Measurements from ENCODE around the gene TGFB3.
A peak's percentile ranks its signal among the peaks of the same experiment; 100 is the strongest.
"Not testable (repeated sequence)": the region's sequence is repeated elsewhere in the genome, so short reads cannot be mapped to it uniquely, and the experiment has no call there.

The TGFB3 gene

DNA sequence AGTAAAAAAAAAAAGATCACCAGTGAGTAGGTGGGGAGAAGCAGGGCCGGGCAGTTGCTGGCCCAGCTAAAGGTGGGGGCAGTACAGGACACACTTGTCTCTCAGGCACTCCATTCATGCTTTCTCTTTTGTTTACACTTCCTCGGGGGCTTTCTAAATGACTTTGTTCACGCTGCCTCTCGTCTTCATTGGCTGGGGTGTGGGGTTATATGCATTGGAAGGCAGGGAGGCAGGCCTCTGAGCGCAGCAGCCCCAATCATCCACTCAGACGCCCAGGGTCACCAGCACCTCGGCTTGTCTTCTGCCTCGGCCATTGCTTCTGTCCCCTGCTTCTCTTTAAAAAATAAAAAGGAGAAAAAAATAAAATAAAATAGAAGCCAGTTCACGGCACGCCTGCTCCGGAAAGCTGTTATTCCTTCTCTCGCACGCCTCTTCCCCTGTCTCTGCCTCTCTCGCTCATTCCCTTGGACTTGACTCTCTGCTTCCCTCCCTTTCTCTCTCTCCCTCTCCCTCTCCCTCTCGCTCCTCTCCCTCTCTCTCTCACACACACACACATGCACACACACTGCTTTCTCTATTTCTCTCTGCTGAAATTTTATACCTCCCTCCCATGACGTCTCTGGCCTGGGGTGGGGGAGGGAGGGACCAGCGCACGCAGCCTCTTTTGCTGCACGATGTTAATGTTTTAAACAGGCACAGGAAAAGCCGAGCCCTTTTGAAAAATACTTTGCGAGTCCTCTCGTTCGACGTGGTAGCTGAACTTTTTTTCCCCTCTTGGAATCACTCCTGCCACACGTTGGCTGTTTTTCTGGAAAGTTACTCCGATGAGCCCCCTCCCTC lies at the start of gene TGFB3:
TGFB3 (minus strand) TSS at position 570 of the 840 bp plus-strand sequence. CDS start 1,102 bp downstream, outside the sequence.
- DNase-seq (ENCODE audit: low spot score), result peak; percentile 42

DNA sequence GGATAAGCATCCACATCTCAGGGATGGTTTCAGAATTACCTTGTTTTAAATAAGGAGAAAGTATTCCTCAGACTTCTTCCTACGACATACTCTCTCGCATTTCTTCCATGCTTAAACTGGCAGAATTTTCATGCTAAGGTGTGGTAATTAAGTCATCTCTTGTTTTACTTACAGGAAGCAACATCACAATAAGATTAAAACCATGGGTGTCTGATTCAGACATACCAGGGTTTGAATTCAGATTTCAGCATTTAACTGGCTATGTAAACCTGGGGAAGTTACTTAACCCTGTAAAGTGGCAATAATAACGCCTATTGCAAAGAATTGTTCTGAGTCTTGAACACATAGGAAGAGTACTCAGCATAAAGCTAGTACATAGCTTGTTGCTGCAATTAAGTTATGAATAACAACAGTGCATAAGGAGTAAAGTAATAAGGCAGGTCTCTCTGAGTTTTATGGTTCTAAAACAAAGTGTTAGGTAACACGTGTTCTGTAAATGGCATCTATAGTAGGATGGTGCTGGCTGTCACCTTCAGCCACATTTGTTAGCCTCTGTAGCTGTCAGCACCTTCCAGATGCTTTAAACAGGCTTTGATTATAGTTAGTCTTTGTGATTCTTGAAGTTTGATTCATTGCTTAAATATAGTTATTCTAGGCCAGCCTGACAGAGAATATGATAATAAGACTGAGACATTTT lies 42.6 kb upstream of the TGFB3 start:
- DNase-seq (ENCODE audit: low spot score), result no peak

DNA sequence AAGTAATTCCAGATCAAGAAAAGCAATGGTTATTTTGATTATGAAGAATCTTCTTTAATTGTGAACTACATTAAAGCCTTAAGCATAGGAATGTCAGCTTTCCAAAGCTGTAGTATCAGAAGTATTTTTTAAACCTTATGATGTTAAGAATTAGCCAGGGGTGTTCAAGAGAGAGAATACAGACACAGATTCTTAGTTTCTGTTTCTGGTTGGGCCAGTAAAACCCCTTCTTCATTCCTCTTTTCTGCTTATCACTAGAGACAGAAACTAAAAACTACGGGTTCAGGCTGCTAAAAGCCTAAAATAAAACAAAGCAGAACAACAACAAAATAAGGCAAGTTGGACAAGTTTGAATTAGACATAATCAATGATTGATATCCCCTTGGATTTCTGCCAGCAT lies 42.0 kb upstream of the TGFB3 start:
- DNase-seq (ENCODE audit: low spot score), result no peak

DNA sequence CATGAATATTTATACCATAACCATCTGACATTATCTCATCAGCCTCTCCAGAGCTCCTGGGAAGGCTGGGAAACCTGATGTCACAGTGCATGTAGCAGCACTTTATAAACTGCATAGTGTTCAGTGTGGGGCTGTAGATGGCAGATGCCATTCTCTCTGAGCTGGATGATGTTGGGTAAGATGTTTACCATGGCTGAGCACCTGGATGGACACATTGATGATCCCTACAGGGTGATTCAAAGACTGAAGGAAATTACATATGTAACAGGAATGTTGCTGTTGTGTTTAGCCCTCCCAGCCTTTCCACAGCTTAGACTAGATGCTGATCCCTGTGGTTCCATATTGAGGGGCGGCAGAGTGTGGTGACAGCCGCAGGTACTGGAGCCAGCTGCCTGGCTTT lies 41.2 kb upstream of the TGFB3 start:
- no peak for DNase-seq (ENCODE audit: low spot score)

DNA sequence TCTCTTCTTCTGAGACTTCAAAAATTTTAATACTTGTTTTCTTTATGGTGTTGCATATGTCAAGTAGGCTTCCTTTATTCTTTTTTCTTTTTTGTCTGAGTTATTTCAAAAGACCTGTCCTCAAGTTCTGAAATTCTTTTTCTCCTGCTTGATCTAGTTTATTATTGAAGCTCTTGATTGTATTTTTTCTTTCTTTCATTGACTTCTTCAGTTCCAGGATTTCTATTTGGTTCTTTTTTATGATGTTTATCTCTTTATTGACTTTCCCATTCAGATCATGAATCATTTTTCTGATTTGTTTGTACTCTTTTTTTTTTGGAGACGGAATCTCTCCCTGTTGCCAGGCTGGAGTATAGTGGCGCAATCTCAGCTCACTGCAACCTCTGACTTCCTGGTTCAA lies 37.9 kb upstream of the TGFB3 start:
- no peak for DNase-seq (ENCODE audit: low spot score)

DNA sequence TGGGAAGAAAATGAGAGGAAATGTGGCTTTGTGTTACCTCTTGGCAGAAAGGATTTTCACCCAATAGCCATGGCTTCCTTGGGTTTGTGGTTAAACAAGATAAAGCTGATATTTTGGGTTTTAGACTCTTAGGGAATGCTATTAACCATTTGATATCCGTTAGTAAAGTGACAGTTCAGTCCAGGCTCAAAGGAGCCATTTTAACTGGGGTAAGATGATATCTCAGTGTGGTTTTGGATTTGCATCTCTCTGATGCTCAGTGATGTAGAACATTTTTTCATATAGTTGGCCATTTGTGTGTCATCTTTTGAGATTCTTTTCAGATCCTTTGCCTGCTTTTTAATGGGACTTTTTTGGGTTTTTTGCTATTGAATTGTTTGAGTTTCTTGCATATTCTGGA lies 33.9 kb upstream of the TGFB3 start:
- DNase-seq (ENCODE audit: low spot score), result no peak

DNA sequence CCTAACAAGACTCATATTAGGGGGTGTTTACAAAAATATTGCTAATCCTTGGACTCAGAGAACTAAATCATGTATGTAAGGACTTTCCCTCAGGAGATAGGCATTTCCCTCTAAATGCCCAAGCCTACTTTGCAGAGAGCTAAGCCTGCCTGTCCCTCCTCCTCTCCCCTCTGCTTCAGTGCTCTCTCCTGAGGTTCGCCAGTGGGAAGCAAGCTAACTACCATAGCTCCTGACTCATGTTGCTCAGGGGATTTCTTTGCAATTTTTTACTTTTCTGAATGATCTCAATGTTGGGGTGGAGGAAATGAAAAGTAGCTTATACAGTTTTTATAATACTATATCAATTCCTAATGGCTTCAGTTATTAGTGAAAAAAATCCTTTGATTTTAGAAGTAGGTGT lies 33.4 kb upstream of the TGFB3 start:
- no peak for DNase-seq (ENCODE audit: low spot score)

DNA sequence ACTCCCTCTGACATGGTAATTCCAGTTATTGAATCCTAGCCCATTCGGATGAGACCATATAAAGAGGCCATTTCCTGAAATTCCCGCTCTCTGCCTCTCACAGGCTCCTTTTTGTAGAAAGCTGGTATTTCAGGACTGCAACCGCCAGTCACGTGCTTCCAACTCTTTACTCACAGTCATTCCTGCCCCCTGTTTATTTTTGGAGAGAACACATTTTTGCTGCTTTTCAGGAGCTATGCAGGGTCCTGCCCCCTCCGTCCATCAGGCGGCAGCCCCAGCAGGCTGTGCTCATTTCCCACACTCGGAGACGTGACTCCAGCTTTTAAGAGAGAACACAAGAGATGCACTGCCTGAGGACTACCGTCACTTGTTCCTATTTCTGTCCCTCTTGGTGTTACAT lies 30.6 kb upstream of the TGFB3 start:
- no peak for DNase-seq (ENCODE audit: low spot score)

DNA sequence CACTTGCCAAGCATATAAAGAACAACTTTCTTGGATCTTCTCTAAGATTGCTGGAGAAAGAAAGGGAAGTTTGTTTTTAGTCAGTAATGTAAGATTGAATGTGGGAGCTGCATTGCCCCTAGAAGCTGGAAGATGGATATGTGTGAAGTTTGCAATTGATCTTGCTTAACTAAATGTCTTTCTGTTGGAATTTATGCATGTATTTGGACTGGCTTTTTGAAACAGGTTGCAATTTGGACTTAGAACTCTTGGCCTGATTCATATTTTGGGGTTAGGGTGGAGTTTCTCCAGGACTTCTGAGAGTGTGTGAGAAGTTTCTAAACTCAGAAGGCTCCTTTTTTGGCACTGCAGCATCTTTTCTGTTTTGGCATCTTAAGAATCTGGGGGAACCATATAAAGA lies 30.1 kb upstream of the TGFB3 start:
- DNase-seq (ENCODE audit: low spot score), result no peak

DNA sequence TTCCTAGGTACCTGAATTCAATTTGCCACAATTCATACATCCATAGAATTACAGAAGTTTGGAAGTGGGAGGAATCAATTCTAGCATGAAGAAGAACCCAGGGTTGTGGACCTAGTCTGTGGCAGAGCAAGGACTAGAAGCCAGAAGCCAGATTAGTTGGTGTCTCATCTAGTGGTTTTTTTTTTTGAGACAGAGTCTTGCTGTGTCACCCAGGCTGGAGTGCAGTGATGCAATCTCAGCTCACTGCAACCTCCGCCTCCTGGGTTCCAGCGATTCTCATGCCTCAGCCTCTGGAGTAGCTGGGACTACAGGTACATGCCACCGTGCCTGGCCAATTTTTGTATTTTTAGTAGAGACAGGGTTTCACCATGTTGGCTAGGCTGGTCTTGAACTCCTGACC lies 27.8 kb upstream of the TGFB3 start:
- DNase-seq (ENCODE audit: low spot score), result not testable (repeated sequence)

DNA sequence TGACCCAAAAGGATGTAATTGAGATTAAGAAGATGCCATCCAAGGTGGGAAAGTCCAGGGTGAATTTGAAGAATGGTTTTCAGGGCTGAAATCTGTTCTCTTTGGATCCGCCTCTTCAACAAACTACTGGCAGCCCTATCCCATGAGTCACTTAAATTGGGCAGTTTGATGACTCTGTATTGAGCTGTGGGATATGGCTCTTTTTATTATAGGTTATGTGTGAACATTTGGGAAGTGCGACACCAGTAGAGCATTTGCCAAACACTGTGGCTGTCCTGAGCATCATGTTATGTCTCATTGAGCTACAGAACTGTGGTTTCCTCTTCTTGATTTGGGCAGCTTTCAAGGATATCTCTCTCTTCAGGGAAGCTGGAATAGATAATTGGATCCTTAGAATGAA lies 26.1 kb upstream of the TGFB3 start:
- DNase-seq (ENCODE audit: low spot score), result no peak

DNA sequence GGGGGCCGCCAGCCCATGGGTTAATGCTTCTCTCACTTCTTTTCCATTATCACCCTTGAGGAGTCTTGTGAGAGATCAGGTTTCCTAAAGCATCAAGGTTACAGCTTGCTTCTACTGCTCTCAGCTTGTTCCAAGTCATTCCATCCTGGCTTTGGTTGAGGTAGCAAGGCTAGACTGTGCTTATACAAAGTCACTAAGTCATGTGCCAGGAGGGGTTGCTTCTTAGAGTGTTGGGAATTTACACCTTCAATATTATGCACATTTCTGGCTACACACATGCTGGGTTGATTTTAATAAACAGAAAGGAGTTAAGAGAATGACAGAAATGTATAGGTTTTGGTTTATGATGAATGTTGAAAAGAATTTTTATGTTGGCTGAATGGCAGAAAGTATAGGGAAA lies 25.6 kb upstream of the TGFB3 start:
- no peak for DNase-seq (ENCODE audit: low spot score)

DNA sequence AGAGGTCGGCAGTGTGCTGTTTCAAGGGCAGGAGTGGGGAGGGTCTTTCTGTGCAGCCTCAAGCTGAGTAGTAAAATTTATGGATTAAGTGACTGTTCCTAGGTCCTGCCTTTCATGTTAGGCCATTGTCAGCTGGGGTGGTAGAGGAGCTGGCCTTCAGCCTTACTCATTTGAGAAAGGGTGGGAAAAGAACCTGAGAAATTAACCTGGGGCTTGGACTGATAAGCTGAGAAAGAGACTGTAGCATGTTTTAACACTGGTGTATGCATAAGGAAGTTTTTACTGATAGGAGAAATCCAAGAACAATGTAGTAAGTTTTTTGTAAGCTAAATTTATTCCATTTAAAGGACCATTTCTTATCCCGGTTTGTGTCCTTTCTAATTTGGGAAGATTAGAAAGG lies 24.5 kb upstream of the TGFB3 start:
- DNase-seq (ENCODE audit: low spot score), result no peak

DNA sequence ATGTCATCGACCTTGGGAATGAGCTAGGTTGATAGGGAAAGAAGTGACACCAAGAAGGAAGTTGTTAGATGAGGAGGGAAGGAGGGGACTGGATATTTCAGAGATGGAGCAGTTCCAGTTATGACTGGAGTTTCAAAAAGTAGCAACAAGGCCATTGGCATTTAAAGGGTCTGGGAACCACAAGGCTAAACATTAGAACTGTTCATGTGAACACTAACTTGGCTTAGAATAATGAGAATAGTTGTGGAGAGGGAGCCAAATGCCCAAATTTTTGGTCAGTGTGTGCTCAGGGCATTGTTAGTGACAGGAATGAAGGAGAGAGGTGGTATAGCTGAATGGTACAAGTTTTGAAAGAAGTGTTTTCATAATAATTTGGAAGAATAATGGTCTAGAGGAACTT lies 20.6 kb upstream of the TGFB3 start:
- DNase-seq (ENCODE audit: low spot score), result no peak

DNA sequence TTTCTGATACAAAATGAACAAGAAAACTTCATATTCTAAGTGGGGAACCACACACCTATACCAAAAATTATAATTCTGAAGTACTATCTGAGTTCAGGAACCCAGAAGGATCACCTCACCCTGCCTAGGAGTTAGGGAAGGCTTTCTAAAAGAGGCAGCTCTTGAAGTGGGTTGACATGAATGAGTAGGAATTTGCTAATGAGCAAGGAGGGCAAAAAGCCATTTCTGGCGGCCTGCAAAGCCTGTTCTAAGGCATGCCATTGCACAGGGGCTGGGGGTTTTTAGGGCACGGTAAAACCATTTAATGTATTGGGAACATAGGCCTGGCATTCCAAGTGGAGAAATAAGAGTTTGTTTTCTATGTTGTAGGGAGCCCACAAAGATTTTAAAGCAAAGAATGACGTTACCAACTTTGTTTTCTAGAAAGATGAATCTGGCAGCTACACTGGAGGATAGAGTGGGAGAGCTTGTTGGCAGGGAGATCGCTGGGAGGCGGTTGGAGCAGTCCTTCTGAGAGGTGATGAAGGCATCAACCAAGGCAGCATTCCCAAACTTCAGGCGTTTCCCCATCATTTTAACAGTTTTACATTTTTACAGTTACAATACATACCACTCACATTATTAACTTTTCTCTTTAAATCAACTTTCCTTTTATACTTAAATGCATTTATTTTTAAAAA lies 17.9 kb upstream of the TGFB3 start:
- no peak for DNase-seq (ENCODE audit: low spot score)

DNA sequence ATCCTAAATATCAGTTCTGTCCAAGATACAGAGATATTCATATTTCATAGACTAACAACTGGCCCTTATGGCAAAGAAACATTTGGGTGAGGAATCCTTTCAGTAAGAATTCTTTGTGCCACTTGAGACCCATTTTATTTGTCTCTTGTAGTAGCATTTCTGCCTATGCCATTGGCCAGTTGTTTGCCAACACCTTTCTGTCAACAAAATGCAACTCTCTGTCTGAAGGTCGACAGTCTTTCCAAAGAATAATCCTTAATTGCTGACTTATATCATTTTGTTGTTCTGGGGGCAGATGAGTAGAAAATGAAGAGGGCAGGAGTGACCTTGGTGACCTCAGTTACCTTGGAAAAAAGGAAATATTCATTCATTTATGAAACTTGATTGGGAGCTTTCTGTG lies 14.7 kb upstream of the TGFB3 start:
- no peak for DNase-seq (ENCODE audit: low spot score)

DNA sequence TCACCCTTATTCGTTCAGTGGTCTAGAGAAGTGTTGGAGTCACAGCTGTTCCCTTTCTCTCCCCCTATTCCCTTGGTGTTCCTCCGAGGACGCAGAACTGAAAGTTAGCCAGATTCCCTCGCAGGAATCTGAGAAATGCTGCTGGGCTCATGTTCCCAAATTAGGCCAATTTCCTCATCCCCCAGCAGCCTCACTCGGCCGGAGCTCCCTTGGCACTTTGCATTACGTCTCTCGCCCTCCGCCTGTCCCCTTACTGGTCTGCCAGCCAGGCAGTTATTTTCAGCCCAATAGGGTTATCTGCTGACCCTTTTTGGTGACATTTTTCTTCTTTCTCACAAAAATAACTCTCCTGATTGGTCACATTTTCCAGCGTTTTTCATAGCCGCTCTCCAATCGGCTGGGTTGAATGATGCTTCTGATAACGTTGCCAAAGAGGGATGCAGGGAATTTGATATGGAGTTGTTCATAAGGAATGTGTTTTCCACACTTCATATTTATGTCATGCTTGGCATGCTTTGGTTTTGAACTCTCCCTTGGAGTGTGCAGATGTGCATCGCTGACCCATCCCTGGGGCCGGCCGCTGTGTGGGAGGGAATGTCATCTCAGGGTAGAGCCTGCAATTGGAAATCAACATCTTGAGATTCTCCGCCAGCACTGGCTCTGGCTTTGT lies 13.7 kb upstream of the TGFB3 start:
- no peak for DNase-seq (ENCODE audit: low spot score)

DNA sequence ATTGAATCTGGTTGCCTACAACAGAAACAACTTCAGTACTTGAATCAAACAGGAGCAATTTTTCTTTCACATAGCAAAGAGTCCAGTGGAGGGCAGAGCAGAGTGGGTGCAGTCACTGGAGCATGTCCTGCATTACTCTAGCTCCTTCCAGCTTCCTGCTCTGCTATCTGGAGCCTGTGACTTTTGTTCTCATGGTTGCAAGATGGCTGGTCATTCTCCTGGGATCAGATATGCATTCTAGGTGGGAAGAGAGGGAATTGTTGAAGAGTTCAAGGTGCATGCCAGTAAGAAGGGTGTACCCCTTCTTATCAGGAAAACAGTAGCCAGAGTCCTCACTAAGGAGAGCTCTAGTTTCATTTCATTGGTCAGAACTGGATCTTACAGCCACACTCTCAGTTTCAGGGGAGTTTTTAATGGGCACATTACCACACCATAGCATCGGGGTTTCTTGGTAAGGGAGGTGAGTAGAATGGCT lies 11.8 kb upstream of the TGFB3 start:
- DNase-seq (ENCODE audit: low spot score), result no peak

DNA sequence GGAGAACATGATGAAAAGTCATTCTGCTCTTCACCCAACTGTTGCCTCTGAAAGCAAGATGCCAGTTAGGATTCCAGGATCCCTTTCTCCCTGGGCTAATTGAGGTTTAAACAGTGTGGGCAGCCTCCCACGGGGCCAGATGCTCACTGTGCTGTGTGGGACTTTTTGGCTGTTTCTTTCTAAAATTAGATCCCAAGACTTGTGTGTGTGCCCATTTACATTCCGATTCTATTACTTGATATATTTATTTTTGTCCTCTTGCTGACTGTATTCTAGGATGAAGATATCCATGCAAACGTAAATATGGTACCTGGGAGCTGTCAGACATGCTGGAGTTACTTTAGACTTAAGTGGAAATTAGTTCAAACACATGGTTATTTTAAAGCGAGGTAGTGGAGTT lies 10.0 kb upstream of the TGFB3 start:
- DNase-seq (ENCODE audit: low spot score), result no peak

DNA sequence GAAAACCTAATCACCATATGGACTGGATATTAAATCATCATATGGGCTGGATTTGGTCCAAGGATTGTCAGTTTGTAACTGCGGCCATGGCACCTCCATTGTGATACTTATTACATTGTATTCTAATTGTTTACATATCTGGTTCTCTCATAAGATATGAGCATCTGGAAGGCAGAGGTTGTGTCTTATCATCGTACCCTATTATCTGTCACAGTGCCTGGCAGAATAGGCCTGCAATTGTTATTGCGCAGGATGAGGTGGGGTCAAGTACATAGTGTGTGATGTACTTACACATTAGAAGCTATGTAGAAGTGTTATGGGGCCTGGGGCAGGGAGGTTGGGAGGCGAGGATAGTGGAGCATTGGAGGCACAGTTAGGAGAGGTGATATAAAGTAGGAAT lies 8.5 kb upstream of the TGFB3 start:
- no peak for DNase-seq (ENCODE audit: low spot score)

DNA sequence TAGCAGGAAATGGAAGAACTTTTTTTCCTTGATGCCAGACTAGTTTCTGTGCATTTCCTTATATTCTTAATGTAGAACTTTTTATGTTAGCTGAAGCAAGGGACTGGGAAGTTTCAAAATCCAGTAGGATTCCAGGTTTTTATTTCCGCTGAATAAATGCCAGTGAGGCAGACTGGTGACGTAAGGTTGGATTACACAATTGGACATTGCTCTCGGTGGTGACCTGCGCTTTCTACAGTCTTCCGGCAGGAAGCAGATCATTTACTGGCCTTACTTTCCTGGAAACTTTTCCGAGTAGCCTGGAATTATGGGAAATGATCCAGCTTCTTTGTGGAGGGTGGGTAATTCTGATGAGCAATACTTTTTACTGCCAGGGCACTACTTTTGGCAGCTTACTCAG lies 7.3 kb upstream of the TGFB3 start:
- DNase-seq (ENCODE audit: low spot score), result no peak

DNA sequence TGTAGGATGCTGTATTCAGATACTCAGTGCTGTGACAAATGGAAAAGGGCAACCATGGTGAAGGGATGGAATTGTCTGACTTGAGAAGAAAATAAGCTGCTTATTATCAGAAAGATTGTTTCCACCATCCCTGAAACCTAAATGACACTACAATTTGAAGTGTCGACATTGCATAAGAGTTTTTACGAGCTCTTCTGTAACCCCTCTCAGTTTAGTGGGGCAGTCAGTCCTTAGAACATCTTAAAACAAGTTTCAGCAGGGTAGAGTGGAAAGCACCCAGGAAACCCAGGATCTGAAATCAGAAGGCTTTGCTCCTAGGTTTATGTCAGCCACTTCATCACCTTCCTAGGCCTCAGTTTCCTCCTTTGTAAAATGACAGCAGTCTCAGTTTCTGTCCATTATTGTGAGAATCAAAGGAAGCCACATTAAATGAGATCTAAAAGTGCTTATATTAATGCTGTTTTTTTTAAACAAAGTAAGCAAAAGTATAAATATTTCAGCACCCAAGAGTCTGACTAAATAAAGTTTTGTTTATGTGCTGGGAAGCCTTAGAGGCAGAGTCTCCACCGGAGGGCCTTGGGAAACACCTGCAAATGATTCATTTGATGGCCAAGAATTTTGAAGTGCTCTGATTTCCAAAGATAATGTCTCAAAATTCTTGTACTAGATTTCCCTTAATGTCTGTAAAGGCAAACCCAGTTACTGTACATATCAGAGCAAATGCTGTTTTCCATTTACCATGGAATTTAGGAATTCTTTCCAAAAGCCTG lies 5.6 kb upstream of the TGFB3 start:
- DNase-seq (ENCODE audit: low spot score), result no peak

All from cerebellar cortex (tissue), 1 donor.